ENCODE results near the gene NKX2-8.
"Not testable (repeated sequence)": the region's sequence is repeated elsewhere in the genome, so short reads cannot be mapped to it uniquely, and the experiment has no call there.

The NKX2-8 gene

GRCh38 chr14:36579573-36580140 lies 2.8 kb downstream of the NKX2-8 start:
- DNase-seq: no peak

DNA sequence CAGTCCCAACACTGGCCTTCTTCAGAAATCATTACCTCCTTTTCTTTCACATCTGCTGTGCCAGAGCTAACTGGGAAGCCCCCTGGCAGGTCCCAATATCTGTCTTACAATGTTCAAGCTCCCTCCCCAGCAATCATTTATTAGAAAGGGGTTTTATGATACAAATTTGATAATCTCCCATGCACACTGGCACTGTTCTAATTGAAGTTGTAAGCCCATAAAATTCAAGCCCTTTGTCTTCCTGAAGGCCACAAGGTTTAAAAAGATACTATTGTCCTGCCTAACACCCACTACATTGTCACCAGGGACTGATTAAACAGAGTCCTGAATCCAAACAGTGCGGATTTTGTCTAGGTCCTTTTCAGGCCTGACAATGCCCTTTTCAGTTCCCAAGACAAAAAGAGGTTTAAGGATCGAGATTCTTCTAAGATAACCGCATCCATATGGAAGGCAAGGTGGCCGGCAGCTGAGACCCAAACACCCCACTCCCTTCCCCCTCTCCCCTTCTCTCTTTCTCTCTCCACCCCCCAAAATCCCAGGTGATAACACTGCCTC lies 3.3 kb downstream of the NKX2-8 start:
- no peak for DNase-seq

DNA sequence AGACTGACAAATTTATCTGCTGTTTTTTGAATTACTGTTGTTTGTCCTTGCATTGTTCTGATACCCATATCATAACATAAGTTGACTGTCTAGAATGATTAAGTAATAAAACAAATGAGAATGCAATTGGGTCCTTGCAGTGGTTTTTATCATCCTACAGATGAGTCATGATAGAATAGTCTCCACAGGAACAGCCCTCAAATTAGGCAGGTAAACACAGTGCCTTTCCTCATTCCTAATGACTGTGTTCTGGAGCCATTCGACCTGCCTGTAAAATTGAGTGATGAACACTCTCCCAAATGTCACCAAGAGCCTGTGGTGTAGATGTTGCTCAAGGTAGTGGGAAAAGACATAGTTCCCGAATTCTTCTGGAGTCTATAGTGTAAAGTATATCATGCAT lies 12.3 kb downstream of the NKX2-8 start:
- no peak for DNase-seq

- DNase-seq: peak in 1 of 2 experiments; percentile 25
Observed at GRCh38 chr14:36556811-36557433, 25.5 kb downstream of the NKX2-8 start.

DNA sequence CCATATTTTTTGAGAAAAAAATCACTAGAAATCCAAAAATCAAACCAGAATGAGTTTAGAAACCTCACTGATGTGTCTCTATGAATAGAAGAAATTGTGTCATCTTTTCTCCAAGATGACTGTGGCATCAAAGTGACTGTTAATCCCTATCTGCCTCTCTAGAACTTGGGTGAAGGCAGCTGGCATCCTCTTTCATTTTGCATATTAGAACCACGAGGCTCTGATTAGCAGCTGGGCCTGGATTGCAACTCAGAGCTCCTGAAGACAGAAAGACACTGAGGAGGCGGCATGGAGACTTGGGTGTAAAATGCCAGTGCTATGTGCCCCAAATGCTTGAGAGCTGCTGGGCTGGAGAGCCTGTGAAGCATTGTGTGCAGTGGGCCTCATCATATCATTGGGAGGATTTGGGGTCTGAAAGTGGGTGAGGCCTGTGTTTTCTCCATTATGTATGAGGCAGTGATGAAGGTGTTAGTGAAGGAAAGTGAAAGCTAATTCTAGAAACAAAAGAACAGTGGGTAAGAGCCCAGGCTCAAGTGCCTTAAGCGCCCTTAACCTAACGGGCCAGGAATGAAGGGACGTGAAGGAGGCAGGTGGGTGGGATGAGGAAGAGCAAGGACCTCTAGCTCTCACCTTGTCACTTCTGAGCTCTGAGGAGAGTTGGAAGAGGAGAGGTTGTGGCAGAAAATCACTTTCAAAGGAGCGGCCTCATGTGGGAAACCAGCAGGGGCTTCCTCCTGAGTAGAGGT lies 26.2 kb downstream of the NKX2-8 start:
- no peak for DNase-seq

DNA sequence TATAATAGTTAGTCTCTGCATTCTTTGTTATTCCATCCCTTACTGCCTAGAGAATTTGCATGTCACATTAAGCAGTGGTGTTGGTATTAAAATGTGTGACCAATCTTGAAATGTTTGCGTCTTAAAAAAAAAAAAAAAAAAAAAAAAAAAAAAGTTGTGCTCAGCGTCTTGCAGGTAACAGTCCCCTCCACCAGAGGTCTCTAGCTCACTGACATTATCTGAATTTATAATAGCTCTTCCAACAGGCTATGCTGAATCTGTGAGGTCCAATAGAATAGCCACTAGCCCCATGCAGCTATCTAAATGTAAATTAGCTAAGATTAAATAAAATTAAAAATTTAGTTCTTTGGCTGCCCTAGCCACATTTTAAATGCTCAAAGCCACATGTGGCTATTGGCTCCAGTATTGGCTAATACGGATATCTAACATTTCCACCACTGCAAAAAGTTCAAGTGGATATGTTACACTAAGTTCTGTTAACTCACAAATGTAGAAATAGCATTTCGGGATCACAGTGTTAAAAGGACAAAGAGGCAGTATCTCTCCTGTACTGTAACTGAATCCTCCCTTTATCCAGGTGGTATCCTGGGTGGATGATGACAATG lies 28.7 kb downstream of the NKX2-8 start:
- DNase-seq: no peak

DNA sequence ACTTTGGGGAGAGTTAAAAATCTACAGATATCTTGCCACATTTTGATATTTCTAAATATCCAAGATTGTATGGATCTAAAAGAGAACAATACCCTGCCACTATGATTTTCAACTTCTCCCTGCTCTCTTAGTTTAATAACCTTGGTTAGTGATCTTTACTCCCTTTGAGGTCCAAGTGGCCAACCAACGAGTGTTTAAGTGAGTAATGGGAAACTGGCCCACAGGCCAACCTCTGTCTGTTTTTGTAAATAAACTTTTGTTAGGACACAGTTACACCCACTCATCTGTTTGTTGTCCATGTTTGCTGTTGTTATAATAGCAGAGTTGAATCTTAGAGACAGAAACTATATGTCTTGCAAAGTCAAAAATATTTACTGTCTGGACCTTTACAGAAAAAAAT lies 31.5 kb downstream of the NKX2-8 start:
- no peak for DNase-seq

GRCh38 chr14:36544280-36544679 lies 38.1 kb downstream of the NKX2-8 start:
- not testable (repeated sequence) for DNase-seq

DNA sequence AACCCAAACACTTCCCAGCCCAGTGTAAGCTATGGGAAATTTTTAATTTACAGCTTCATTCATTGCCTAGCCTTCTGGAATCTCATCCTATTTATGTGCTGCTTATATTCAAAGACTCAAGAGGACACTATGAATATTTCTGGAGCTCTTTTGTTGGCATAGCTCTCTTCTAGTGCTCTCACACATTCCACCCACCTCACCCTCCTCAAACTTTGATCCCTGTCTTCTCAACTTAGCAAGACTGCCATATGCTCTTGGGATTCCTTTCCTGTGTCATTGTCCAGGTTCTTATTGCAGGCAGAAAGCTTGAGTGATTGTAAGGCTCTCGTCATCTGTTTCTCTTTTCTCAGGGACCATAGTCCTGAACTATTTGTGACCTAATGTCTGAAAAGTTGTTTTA lies 44.4 kb downstream of the NKX2-8 start:
- DNase-seq: no peak
